Uterus (tissue), 4 donors: ENCODE data around the gene CHN2. TPM values are rescaled to one million over a fixed set of nuclear protein-coding genes. Genes with fewer than 3 reads are reported as not detected.

Source experiments
- DNase-seq, 2 donors: peaks; one replicate each; pipeline ENCODE4 v3.0.0-alpha.2; 2019 to 2020
- H3K27ac ChIP-seq, 2 donors: fragments of 200-600 bp; sonication (generic); 1 replicate in 1 of 2; 2 replicates in 1 of 2; pipeline ENCODE4 v1.5.1; 2016 to 2018
- H3K27me3 ChIP-seq, 2 donors: fragments of 200-600 bp; sonication (generic); one replicate each; pipeline ENCODE4 v1.5.1; 2018 to 2019; ENCODE audit warnings: control low read depth in 1 of 2
- H3K36me3 ChIP-seq, 2 donors: fragments of 200-600 bp; sonication (generic); one replicate each; pipeline ENCODE4 v1.5.1; 2019; ENCODE audit warnings: control low read depth in 1 of 2
- H3K4me1 ChIP-seq, 2 donors: fragments of 200-600 bp; sonication (generic); one replicate each; pipeline ENCODE4 v1.5.1; 2018 to 2019; ENCODE audit warnings: control low read depth in 1 of 2
- H3K4me3 ChIP-seq, 2 donors: fragments of 200-600 bp; sonication (generic); 1 replicate in 1 of 2; 2 replicates in 1 of 2; pipeline ENCODE4 v1.5.1; 2018 to 2019; ENCODE audit warnings: mild to moderate bottlenecking in 1 of 2
- H3K9me3 ChIP-seq, 2 donors: fragments of 200-600 bp; sonication (generic); one replicate each; pipeline ENCODE4 v1.5.1; 2019; ENCODE audit warnings: control low read depth in 1 of 2
- POLR2A ChIP-seq, 2 donors: fragments of 450-650 bp; IDR thresholded peaks; one replicate each; pipeline ENCODE4 v1.6.1; 2016; ENCODE audit warnings: antibody characterized with exemption in 2 of 2, mild to moderate bottlenecking in 1 of 2, moderate library complexity in 1 of 2
- intact Hi-C: fragments of 100-400 bp; cut with DNase I; formaldehyde crosslinking; loops from one replicate; pipeline ENCODE4 v1.15.1; 2023; ENCODE audit warnings: low total_unique reads
- total RNA-seq, 4 donors: library from RNA; depleted of rRNA in 3 of 4; stranded (reverse); fragments of >200 nt in 3 of 4; gene quantifications; one replicate each; pipeline versions ENCODE4 v1.1.0 to v1.2.4, GENCODE V29; 2014 to 2023
- TF ChIP-seq, protein P1 (sequence below), 4 experiments: fragments of 200-600 bp in 2 of 4; fragments of 450-650 bp in 2 of 4; sonication (generic) in 2 of 4; IDR thresholded peaks; one replicate each; pipeline ENCODE4 v1.5.1; 2016 to 2019; ENCODE audit warnings: antibody characterized with exemption in 4 of 4, mild to moderate bottlenecking in 2 of 4, moderate library complexity in 1 of 4
- donor health status: DM: yes; HTN: yes; CAD: no.

CHN2 gene
- total RNA-seq, 4 donors from 2014 or later: 9.8 to 22.9 (median 18.3) TPM

DNA sequence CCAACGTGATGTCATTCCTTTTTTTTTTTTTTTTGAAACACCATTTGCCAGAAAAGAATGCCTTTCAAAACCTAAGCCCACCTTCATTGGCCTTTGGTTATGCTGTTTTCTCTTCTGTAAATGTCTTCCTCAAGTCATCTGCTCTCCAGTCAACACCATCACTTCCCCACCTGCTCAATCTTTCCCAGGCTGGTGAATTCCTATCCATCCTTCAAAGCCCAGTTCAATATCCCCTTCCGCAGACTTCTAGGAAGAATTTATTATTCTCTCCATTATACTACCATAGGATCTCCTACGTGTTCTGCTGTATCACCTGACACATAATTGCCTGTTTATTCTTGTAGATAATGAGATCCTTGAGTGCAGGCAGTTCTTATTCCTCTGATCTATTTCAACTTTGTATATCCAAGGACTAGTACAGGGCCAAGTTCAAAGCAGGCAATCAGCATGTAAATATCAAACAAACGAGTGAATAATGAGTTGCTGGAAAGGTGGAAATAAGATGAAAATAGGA, 295.6 kb downstream of the CHN2 start:
- DNase-seq: no peak
- intact Hi-C loops: no loop called here
- Histone ChIP-seq H3K9me3 (no peaks in the 10 kb centered on the region), H3K4me3 (no peak overlapping the region), H3K4me1 (no peaks in the 10 kb centered on the region), H3K36me3 (no peaks in the 10 kb centered on the region), H3K27ac (no peak overlapping the region), H3K27me3 (no peaks in the 10 kb centered on the region)
- no peak for TF ChIP-seq POLR2A (IDR thresholded peaks at IDR 0.05)
- TF ChIP-seq, protein P1, sequence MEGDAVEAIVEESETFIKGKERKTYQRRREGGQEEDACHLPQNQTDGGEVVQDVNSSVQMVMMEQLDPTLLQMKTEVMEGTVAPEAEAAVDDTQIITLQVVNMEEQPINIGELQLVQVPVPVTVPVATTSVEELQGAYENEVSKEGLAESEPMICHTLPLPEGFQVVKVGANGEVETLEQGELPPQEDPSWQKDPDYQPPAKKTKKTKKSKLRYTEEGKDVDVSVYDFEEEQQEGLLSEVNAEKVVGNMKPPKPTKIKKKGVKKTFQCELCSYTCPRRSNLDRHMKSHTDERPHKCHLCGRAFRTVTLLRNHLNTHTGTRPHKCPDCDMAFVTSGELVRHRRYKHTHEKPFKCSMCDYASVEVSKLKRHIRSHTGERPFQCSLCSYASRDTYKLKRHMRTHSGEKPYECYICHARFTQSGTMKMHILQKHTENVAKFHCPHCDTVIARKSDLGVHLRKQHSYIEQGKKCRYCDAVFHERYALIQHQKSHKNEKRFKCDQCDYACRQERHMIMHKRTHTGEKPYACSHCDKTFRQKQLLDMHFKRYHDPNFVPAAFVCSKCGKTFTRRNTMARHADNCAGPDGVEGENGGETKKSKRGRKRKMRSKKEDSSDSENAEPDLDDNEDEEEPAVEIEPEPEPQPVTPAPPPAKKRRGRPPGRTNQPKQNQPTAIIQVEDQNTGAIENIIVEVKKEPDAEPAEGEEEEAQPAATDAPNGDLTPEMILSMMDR (IDR thresholded peaks at IDR 0.05): no peak

DNA sequence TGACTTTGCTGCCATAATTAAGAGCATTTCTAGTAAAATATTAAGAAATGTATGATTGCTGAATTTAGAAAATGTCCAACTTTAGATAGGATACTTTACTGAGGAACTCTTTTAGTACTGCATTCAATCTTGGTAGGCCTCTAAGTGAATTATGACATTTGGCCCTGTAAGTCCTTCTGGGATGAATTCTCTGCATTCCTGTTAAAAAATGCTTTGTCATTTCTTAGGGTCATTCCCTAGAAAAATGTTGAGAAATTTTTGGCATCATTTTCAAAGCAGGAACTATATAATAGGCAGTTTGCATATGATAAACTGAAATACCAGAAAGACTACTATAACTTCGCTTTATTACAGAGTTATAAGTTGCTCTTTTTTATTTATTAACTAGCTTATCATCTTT, 299.8 kb downstream of the CHN2 start:
- no peaks in the 10 kb centered on the region for H3K36me3 ChIP-seq
- H3K27me3 ChIP-seq: no peaks in the 10 kb centered on the region
- no peaks in the 10 kb centered on the region for H3K9me3 ChIP-seq
- H3K27ac ChIP-seq: no peak overlapping the region
- TF ChIP-seq, protein P1 (IDR thresholded peaks at IDR 0.05): no peak
- TF ChIP-seq POLR2A (IDR thresholded peaks at IDR 0.05): no peak
- intact Hi-C loops: no loop called here
- H3K4me1 ChIP-seq: no peaks in the 10 kb centered on the region
- no peak for DNase-seq
- no peak overlapping the region for H3K4me3 ChIP-seq

DNA sequence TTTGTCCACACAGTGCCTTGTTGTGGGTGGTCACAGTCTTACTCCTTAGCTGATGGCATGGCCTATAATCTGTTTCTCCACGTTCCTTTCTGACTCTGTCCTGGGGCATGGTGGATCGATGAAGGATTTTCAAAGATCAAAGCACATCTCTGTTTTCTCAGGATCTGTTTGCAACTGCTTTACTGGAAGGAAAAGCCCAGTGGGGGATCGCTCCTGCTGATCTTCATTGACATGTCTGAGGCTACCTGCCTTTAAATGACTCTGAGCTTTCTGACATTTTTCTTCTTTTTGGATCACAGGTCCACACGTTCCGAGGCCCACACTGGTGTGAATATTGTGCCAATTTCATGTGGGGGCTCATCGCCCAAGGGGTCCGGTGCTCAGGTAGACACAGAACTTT, 301.1 kb downstream of the CHN2 start:
- no peak for DNase-seq
- H3K27me3 ChIP-seq: no peaks in the 10 kb centered on the region
- intact Hi-C loops: no loop called here
- no peak overlapping the region for H3K27ac ChIP-seq
- no peaks in the 10 kb centered on the region for H3K9me3 ChIP-seq
- no peaks in the 10 kb centered on the region for H3K4me1 ChIP-seq
- TF ChIP-seq, protein P1 (IDR thresholded peaks at IDR 0.05): no peak
- TF ChIP-seq POLR2A (IDR thresholded peaks at IDR 0.05): no peak
- H3K4me3 ChIP-seq: no peak overlapping the region
- no peaks in the 10 kb centered on the region for H3K36me3 ChIP-seq

DNA sequence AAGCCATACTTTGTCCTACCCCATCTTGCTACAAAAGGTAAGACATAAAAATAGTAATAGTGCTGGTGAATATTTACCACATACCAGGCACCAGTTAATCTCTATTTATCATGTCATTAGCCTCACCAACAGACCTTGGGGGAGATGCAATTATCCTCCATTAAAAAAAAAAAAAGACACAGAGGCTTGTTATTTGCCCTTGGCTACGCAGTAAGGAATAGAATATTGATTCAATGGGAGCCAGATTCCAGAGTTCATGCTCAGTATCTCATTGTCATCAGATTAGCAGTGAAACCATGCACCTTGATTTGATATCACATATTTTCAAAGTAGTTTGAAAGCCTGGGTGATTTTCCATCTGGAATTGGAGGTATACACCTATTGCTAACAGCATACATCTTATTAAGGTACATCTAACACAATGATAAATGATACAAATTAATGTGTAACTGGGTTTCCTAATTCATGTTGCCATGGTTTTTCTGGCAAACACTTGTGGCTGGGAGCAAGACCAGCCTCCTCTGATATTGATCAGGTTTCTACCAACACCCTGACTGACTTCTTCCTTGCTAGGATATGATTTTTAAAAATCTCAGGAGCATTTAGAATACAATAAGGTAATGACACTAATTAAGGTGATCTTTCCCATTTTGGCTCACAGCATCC, 301.9 kb downstream of the CHN2 start:
- no peak for TF ChIP-seq POLR2A (IDR thresholded peaks at IDR 0.05)
- TF ChIP-seq, protein P1 (IDR thresholded peaks at IDR 0.05): no peak
- intact Hi-C loops: no loop called here
- no peaks in the 10 kb centered on the region for H3K27me3 ChIP-seq
- no peaks in the 10 kb centered on the region for H3K9me3 ChIP-seq
- no peak overlapping the region for H3K27ac ChIP-seq
- H3K36me3 ChIP-seq: no peaks in the 10 kb centered on the region
- no peaks in the 10 kb centered on the region for H3K4me1 ChIP-seq
- no peak overlapping the region for H3K4me3 ChIP-seq
- DNase-seq: no peak

DNA sequence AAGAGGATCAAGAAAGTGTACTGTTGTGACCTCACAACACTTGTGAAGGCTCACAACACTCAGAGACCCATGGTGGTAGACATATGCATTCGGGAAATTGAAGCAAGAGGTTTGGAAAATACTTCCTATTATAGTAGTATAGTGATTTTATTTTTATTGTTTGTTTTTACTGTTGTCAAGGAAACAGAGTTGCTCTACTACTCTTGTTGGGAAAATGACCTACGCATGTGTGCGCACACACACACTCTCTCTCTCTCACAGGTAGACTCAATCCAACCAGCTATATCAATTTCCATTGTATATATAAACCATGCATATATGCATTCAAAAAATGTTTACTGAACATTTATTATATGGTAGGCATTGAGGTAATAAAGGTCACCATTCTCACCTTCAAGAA, 305.4 kb downstream of the CHN2 start:
- no peak for DNase-seq
- intact Hi-C loops: no loop called here
- H3K27ac ChIP-seq: no peak overlapping the region
- TF ChIP-seq, protein P1 (IDR thresholded peaks at IDR 0.05): no peak
- no peak for TF ChIP-seq POLR2A (IDR thresholded peaks at IDR 0.05)
- no peaks in the 10 kb centered on the region for H3K4me1 ChIP-seq
- no peaks in the 10 kb centered on the region for H3K27me3 ChIP-seq
- H3K4me3 ChIP-seq: no peak overlapping the region
- H3K9me3 ChIP-seq: no peaks in the 10 kb centered on the region
- no peaks in the 10 kb centered on the region for H3K36me3 ChIP-seq
